ENCODE measurements around the gene KRTAP4-11.
"Not testable (repeated sequence)": the region's sequence is repeated elsewhere in the genome, so short reads cannot be mapped to it uniquely, and the experiment has no call there.

Gene KRTAP4-11

DNA sequence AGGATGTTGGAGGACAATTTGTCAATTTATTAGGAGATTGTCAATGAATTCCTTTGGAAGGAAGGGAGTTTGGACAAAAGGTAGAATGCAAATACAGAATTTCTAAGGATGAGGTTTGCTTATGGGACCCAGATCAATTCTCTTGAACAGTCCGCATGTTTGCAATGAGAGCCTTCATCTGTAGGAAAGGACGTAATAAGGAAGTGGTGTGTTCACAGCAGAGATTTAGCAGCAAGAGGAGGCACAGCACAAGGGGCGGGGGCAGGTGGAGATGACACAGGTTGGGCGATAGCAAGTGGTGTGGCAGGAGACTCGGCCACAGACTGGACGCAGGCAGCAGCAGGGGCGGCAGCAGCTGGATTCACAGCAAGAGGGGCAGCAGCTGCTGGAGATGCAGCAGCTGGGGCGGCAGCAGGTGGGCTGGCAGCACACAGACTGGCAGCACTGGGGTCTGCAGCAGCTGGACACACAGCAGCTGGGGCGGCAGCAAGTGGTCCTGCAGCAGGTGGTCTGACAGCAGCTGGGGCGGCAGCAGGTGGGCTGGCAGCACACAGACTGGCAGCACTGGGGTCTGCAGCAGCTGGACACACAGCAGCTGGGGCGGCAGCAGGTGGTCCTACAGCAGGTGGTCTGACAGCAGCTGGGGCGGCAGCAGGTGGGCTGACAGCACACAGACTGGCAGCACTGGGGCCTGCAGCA, 5.3 kb upstream of the KRTAP4-11 start:
- H2AFZ ChIP-seq; H3K4me3 ChIP-seq (ENCODE audit: low read depth, low read length); H3K27me3 ChIP-seq (ENCODE audit: control insufficient read depth, insufficient read depth, low read length); H3K27ac ChIP-seq; H3K79me2 ChIP-seq; H3K9ac ChIP-seq; H3K4me2 ChIP-seq (ENCODE audit: low read length); H3K9me3 ChIP-seq (ENCODE audit: control insufficient read depth, low read length); H3K36me3 ChIP-seq (ENCODE audit: control insufficient read depth, insufficient read depth, low read length); H3K4me1 ChIP-seq: not testable (repeated sequence)

DNA sequence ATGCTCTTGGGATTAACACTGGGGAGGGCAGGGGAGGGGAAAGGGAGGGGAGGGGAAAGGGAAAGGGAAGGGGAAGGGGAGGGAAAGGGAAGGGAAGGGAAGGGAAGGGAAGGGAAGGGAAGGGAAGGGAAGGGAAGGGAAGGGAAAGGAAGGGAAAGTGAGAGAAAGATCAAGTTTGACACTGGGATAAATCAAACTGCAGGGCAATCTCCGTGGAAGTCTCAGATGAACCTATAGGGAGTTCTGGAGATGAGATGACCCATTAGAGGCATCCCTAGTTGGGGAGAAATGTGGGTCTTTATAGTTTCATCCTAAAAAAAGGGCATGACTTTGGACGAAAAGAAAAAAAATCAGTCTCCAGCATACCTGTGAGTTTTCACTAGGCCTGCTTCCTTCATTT, 3.6 kb upstream of the KRTAP4-11 start:
- H3K27me3 ChIP-seq (ENCODE audit: control insufficient read depth, insufficient read depth, low read length) = no peaks in the 10 kb centered on the region
- H3K36me3 ChIP-seq (ENCODE audit: control insufficient read depth, insufficient read depth, low read length) = no peaks in the 10 kb centered on the region
- H3K79me2 ChIP-seq = no peaks in the 10 kb centered on the region
- TF ChIP-seq, protein P1, sequence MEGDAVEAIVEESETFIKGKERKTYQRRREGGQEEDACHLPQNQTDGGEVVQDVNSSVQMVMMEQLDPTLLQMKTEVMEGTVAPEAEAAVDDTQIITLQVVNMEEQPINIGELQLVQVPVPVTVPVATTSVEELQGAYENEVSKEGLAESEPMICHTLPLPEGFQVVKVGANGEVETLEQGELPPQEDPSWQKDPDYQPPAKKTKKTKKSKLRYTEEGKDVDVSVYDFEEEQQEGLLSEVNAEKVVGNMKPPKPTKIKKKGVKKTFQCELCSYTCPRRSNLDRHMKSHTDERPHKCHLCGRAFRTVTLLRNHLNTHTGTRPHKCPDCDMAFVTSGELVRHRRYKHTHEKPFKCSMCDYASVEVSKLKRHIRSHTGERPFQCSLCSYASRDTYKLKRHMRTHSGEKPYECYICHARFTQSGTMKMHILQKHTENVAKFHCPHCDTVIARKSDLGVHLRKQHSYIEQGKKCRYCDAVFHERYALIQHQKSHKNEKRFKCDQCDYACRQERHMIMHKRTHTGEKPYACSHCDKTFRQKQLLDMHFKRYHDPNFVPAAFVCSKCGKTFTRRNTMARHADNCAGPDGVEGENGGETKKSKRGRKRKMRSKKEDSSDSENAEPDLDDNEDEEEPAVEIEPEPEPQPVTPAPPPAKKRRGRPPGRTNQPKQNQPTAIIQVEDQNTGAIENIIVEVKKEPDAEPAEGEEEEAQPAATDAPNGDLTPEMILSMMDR (IDR thresholded peaks at IDR 0.05) = no peak
- no peaks in the 10 kb centered on the region for H3K4me1 ChIP-seq
- H3K27ac ChIP-seq = no peak overlapping the region
- H3K4me3 ChIP-seq (ENCODE audit: low read depth, low read length) = no peak overlapping the region
- H2AFZ ChIP-seq = no peak overlapping the region
- H3K9me3 ChIP-seq (ENCODE audit: control insufficient read depth, low read length) = no peaks in the 10 kb centered on the region
- no peak overlapping the region for H3K4me2 ChIP-seq (ENCODE audit: low read length)
- no peak overlapping the region for H3K9ac ChIP-seq

- H3K27me3 ChIP-seq (ENCODE audit: control insufficient read depth, insufficient read depth, low read length); H3K36me3 ChIP-seq (ENCODE audit: control insufficient read depth, insufficient read depth, low read length); H3K4me1 ChIP-seq; H3K9ac ChIP-seq; H3K4me3 ChIP-seq (ENCODE audit: low read depth, low read length); H3K27ac ChIP-seq; H3K4me2 ChIP-seq (ENCODE audit: low read length); H3K79me2 ChIP-seq; H3K9me3 ChIP-seq (ENCODE audit: control insufficient read depth, low read length); H2AFZ ChIP-seq: not testable (repeated sequence)
These were observed 1.8 kb upstream of the KRTAP4-11 start for GRCh38 chr17:41119696-41120690.

DNA sequence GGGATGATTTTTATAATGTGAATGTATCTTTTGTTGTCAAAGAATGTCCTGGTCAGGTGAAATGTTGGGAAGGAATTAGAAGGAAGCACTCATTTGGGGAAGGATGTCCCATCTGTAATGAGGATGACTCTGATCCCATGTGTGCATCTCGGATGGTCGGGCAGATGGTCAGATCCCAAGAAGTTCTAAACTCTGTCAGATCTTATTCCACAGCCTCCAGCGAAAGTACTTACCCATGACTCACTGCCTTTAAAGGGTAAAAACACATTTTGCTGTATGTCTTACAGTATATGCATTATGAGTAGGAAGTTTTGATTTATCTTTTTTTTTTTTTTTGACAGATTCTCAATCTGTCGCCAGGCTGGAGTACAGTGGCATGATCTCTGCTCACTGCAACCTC, 548 bp upstream of the KRTAP4-11 start:
- H2AFZ ChIP-seq = no peak overlapping the region
- no peaks in the 10 kb centered on the region for H3K79me2 ChIP-seq
- H3K27ac ChIP-seq = no peak overlapping the region
- no peaks in the 10 kb centered on the region for H3K9me3 ChIP-seq (ENCODE audit: control insufficient read depth, low read length)
- no peak overlapping the region for H3K9ac ChIP-seq
- H3K4me3 ChIP-seq (ENCODE audit: low read depth, low read length) = no peak overlapping the region
- H3K36me3 ChIP-seq (ENCODE audit: control insufficient read depth, insufficient read depth, low read length) = no peaks in the 10 kb centered on the region
- no peak overlapping the region for H3K4me2 ChIP-seq (ENCODE audit: low read length)
- H3K27me3 ChIP-seq (ENCODE audit: control insufficient read depth, insufficient read depth, low read length) = no peaks in the 10 kb centered on the region
- TF ChIP-seq, protein P1 (IDR thresholded peaks at IDR 0.05) = no peak
- no peaks in the 10 kb centered on the region for H3K4me1 ChIP-seq

DNA sequence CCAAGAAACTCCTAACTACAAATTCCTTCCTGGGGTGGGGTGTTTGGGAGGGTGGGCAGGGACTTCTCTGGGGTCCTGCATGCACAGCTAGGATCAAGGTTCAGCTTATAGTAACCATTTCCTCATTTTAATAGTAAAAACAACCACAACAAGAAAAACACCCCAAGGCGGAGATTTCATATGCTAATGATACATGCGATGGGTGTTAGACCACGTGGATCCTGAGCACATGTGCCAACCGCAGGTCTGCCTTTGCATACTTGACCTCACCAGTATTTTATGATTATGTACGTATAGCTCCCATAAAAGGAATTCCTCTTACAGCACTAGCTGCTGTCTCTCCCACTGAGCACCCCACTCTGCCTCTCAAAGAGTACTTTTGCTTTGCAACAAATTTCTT, 1.9 kb downstream of the KRTAP4-11 start:
- no peak overlapping the region for H3K4me2 ChIP-seq (ENCODE audit: low read length)
- no peak overlapping the region for H3K4me3 ChIP-seq (ENCODE audit: low read depth, low read length)
- no peaks in the 10 kb centered on the region for H3K4me1 ChIP-seq
- H3K36me3 ChIP-seq (ENCODE audit: control insufficient read depth, insufficient read depth, low read length) = no peaks in the 10 kb centered on the region
- no peak overlapping the region for H3K9ac ChIP-seq
- no peaks in the 10 kb centered on the region for H3K79me2 ChIP-seq
- H3K27me3 ChIP-seq (ENCODE audit: control insufficient read depth, insufficient read depth, low read length) = no peaks in the 10 kb centered on the region
- H3K9me3 ChIP-seq (ENCODE audit: control insufficient read depth, low read length) = no peaks in the 10 kb centered on the region
- H2AFZ ChIP-seq = no peak overlapping the region
- TF ChIP-seq, protein P1 (IDR thresholded peaks at IDR 0.05) = no peak
- H3K27ac ChIP-seq = no peak overlapping the region

Measured in parathyroid adenoma (tissue), 2 donors.